ACC112 (cell line): Measurements from ENCODE around the gene ZNF547.
"Not testable (repeated sequence)": the region's sequence is repeated elsewhere in the genome, so short reads cannot be mapped to it uniquely, and the experiment has no call there.

Experiments
- H2AFZ ChIP-seq: fragments of 200-600 bp; sonication (generic); one replicate; pipeline ENCODE4 v1.6.0; 2017; ENCODE audit warnings: antibody characterized with exemption, low read length; ENCODE audit not compliant: unreplicated experiment
- H3K27ac ChIP-seq: fragments of 200-600 bp; sonication (generic); 2 replicates; pipeline ENCODE4 v1.5.1; 2014; ENCODE audit warnings: low read depth, mild to moderate bottlenecking, antibody characterized with exemption, low read length, moderate library complexity
- H3K27me3 ChIP-seq: fragments of 200-600 bp; sonication (generic); 2 replicates; pipeline ENCODE4 v1.6.1; 2014; ENCODE audit warnings: mild to moderate bottlenecking, antibody characterized with exemption, low read length, moderate library complexity, mixed read lengths; ENCODE audit not compliant: insufficient read depth
- H3K36me3 ChIP-seq: fragments of 200-600 bp; sonication (generic); 2 replicates; pipeline ENCODE4 v1.6.1; 2016; ENCODE audit warnings: mild to moderate bottlenecking, antibody characterized with exemption, low read length, moderate library complexity, mixed read lengths; ENCODE audit not compliant: insufficient read depth
- H3K4me1 ChIP-seq: fragments of 200-600 bp; sonication (generic); one replicate; pipeline ENCODE4 v1.6.1; 2016; ENCODE audit warnings: low read length, mixed read lengths; ENCODE audit not compliant: insufficient read depth, unreplicated experiment, control insufficient read depth
- H3K4me3 ChIP-seq: fragments of 200-600 bp; sonication (generic); 2 replicates; pipeline ENCODE4 v1.5.1; 2014; ENCODE audit warnings: mild to moderate bottlenecking, low read depth, low read length
- H3K79me2 ChIP-seq: fragments of 200-600 bp; sonication (generic); one replicate; pipeline ENCODE4 v1.6.0; 2016; ENCODE audit warnings: low read length; ENCODE audit not compliant: control insufficient read depth, unreplicated experiment, insufficient read depth

The ZNF547 gene

DNA sequence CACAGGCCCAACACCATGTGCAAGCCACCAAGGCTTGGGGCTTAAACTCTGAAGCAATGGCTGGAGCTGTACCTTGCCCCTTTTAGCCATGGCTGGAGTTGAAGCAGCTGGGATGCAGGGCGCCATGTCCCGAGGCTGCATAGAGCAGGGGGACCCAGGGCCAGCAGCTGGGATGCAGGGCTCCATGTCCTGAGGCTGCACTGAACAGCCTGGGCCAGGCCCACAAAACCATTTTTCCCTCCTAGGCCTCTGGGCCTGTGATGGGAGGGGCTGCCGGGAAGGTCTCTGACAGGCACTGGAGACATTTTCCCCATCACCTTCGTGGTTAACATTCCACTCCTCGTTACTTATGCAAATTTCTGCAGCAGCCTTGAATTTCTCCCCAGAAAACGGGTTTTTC lies 10.8 kb downstream of the ZNF547 start:
- Histone ChIP-seq H3K27me3 (no peaks in the 10 kb centered on the region), H3K79me2 (no peaks in the 10 kb centered on the region), H3K36me3 (peaks cover 38% of the 10 kb centered on the region), H3K4me1 (no peaks in the 10 kb centered on the region), H2AFZ (no peak overlapping the region), H3K27ac (no peak overlapping the region), H3K4me3 (no peak overlapping the region)

GRCh38 chr19:57374647-57375046 lies 11.3 kb downstream of the ZNF547 start:
- not testable (repeated sequence) for H3K79me2 ChIP-seq, H2AFZ ChIP-seq, H3K4me1 ChIP-seq, H3K4me3 ChIP-seq, H3K27me3 ChIP-seq, H3K27ac ChIP-seq
- H3K36me3 ChIP-seq = peaks cover 38% of the 10 kb centered on the region

- Histone ChIP-seq H3K36me3 (peaks cover 38% of the 10 kb centered on the region), H3K79me2 (no peaks in the 10 kb centered on the region)
These were observed 12.8 kb downstream of the ZNF547 start for GRCh38 chr19:57376151-57376550.

GRCh38 chr19:57377498-57378146 lies 14.3 kb downstream of the ZNF547 start:
- Histone ChIP-seq H3K4me1 (no peaks in the 10 kb centered on the region), H3K27me3 (no peaks in the 10 kb centered on the region), H3K4me3 (no peak overlapping the region), H2AFZ (no peak overlapping the region), H3K79me2 (no peaks in the 10 kb centered on the region), H3K27ac (no peak overlapping the region), H3K36me3 (peaks cover 36% of the 10 kb centered on the region)

More at GRCh38 chr19:57376151-57376550, 12.8 kb downstream of the ZNF547 start:
- Histone ChIP-seq H3K4me1 (no peaks in the 10 kb centered on the region), H3K27me3 (no peaks in the 10 kb centered on the region), H3K27ac (no peak overlapping the region), H3K4me3 (no peak overlapping the region), H2AFZ (no peak overlapping the region)

DNA sequence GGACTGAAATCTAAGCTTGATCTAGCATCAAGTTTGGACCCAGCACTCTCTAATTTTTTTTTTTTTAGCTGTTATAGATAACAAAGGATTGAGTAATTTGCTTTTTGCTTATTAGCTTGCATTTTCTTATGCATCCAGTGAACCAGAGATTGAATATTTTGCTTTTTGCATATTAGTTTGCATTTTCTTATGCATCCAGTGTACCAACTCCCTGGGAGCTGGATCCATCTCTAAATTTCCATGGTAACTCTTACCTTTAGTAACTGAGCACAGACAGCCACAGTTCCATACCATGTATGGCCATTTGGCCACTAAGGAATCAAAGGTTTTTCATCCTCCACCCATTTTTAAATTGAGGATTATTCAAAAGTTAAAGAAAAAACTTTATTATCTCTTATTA lies 17.6 kb downstream of the ZNF547 start:
- Histone ChIP-seq H3K27me3 (no peaks in the 10 kb centered on the region), H3K79me2 (no peaks in the 10 kb centered on the region), H2AFZ (no peak overlapping the region), H3K27ac (no peak overlapping the region), H3K4me1 (no peaks in the 10 kb centered on the region), H3K4me3 (no peak overlapping the region), H3K36me3 (peaks cover 19% of the 10 kb centered on the region; the same call in 1 of the 2 replicates)

DNA sequence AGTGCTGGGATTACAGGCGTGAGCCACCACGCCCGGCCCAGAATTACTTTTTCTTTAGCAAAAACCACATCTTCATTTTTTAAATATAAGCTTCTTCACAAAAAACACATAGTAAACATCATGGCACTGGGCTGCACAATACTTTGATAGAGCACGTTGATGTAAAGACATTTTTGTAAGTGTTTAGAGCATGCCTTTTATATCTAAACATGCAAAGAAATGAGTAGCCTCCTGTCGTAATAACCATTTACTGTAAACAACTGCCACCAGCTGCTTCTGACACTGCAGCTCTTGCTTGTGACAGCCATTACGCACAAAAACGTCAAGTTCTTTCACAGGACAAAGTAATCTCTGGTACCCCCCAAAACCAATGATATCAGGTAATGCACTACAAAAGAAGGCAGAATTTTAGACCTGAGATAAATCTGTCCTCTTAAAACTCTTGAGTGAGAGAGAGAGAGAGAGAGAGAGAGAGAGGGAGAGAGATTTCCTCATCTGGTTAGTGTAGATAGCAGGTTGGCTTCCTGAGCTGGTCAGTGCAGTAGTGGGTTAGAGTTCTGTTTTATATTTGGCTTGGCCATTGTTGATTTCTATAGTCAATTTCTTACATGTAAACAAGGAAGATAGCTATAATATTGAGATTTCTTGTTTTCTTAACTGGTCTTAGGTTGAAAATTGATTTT lies 19.6 kb downstream of the ZNF547 start:
- Histone ChIP-seq H3K36me3 (peaks cover 5% of the 10 kb centered on the region; the same call in 1 of the 2 replicates), H3K4me3 (no peak overlapping the region), H3K27ac (no peak overlapping the region), H3K27me3 (no peaks in the 10 kb centered on the region), H3K4me1 (no peaks in the 10 kb centered on the region), H3K79me2 (no peaks in the 10 kb centered on the region), H2AFZ (no peak overlapping the region)

GRCh38 chr19:57389194-57389729 lies 25.9 kb downstream of the ZNF547 start:
- Histone ChIP-seq H3K27me3 (no peaks in the 10 kb centered on the region), H3K36me3 (peaks cover 6% of the 10 kb centered on the region; the same call in 1 of the 2 replicates), H3K4me1 (no peaks in the 10 kb centered on the region), H3K27ac (peak overlapping the region; percentile 90), H3K79me2 (peaks cover 29% of the 10 kb centered on the region), H2AFZ (peak overlapping the region; percentile 97), H3K4me3 (peak overlapping the region; percentile 98)

DNA sequence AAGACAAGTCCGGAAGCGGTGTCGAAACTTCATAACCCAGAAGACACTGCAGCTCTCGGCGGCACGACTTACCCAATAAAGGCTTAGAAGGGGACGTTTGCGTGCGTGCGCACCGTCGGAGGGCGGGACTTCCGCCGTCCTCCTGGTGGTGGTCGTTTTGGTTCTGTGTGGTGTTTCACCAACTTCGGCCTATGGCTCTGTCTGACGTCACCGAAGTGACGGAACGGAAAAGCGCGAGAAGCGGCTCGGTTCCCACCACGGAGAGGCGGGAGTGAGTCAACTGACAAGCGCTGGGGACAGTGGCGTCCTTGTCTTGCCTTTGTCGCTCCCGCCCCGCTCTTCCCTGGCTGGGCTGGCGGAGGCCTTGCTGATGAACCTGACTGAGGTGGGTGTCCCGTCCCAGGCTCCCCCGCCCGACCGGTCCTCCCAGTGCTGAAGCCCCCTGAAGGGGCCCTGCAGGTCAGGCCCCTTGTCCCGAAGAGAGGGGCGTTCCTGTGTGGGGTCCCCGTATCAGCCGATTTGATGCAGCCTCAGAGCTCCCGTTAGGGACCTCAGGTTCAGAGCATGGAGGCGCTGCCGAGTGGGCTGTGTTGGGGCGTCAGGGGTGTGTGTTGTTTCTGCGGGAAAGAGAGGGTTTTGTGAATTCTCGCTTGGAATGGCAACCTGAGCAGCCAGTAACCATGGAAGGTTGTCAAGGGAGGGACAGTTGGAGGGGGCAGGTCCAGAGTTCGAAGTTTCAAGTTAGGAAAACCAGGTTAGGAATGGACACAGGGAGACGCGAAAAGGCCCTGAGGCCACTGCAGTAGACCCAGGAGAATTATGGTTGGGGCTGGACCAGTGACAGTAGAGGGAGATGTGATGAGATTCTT lies 26.6 kb downstream of the ZNF547 start, which contains the start of gene ZNF548:
Gene ZNF548 (plus strand): TSS at position 125 of the 869 bp plus-strand sequence. CDS start 246 bp downstream, at position 371.
- H3K4me1 ChIP-seq = no peaks in the 10 kb centered on the region
- peak within 1 kb of the TSS; percentile 98 for H3K4me3 ChIP-seq
- peak within 1 kb of the TSS; percentile 90 for H3K27ac ChIP-seq
- H2AFZ ChIP-seq = peak within 1 kb of the TSS; percentile 97
- H3K79me2 ChIP-seq = peaks cover 29% of the 10 kb centered on the region
- no peaks in the 10 kb centered on the region for H3K27me3 ChIP-seq
- H3K36me3 ChIP-seq = peaks cover 9% of the 10 kb centered on the region; the same call in 1 of the 2 replicates

GRCh38 chr19:57395710-57396109 lies 32.4 kb downstream of the ZNF547 start:
- H3K36me3 ChIP-seq = peaks cover 46% of the 10 kb centered on the region
- H3K27ac ChIP-seq = no peak overlapping the region
- no peaks in the 10 kb centered on the region for H3K4me1 ChIP-seq
- H3K4me3 ChIP-seq = no peak overlapping the region
- H3K79me2 ChIP-seq = peaks cover 21% of the 10 kb centered on the region
- H3K27me3 ChIP-seq = no peaks in the 10 kb centered on the region
- no peak overlapping the region for H2AFZ ChIP-seq

DNA sequence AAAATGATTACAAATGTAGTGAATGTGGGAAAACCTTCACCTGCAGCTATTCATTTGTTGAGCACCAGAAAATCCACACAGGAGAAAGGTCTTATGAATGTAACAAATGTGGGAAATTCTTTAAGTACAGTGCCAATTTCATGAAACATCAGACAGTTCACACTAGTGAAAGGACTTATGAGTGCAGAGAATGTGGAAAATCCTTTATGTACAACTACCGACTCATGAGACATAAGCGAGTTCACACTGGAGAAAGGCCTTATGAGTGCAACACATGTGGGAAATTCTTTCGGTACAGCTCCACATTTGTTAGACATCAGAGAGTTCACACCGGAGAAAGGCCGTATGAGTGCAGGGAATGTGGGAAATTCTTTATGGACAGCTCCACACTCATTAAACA lies 35.5 kb downstream of the ZNF547 start:
- Histone ChIP-seq H3K36me3 (peaks cover 44% of the 10 kb centered on the region), H3K79me2 (no peaks in the 10 kb centered on the region)

More for the DNA sequence above, 35.5 kb downstream of the ZNF547 start:
- no peaks in the 10 kb centered on the region for H3K27me3 ChIP-seq
- H3K4me3 ChIP-seq = no peak overlapping the region
- H3K4me1 ChIP-seq = no peaks in the 10 kb centered on the region
- no peak overlapping the region for H3K27ac ChIP-seq
- no peak overlapping the region for H2AFZ ChIP-seq
